ENCODE results near the gene DDOST.
"Not testable (repeated sequence)": the region's sequence is repeated elsewhere in the genome, so short reads cannot be mapped to it uniquely, and the experiment has no call there.

DDOST gene

GRCh38 chr1:20691872-20692271, 30.7 kb upstream of the DDOST start:
- no peak for DNase-seq (ENCODE audit: low read depth)

DNA sequence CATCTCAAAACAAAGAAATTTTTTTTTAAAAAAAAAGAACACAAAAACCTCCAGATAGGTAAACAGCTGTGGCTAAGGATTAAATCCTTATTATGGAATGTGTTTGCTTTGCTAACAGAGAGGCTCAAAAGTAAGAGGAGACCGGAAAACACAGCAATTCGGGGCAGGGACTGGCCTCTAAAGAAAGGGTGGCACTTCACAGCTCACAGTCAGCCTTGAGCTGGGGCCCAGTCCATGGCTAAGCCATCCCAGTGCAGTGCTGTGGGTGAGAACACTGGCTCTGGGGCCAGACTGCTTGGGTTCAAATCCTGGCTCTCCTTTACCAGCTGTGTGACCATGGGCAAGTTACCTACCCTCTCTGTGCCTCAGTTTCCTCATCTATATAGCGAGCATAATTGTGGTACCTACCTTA, 28.5 kb upstream of the DDOST start:
- no peak for DNase-seq (ENCODE audit: low read depth)

DNA sequence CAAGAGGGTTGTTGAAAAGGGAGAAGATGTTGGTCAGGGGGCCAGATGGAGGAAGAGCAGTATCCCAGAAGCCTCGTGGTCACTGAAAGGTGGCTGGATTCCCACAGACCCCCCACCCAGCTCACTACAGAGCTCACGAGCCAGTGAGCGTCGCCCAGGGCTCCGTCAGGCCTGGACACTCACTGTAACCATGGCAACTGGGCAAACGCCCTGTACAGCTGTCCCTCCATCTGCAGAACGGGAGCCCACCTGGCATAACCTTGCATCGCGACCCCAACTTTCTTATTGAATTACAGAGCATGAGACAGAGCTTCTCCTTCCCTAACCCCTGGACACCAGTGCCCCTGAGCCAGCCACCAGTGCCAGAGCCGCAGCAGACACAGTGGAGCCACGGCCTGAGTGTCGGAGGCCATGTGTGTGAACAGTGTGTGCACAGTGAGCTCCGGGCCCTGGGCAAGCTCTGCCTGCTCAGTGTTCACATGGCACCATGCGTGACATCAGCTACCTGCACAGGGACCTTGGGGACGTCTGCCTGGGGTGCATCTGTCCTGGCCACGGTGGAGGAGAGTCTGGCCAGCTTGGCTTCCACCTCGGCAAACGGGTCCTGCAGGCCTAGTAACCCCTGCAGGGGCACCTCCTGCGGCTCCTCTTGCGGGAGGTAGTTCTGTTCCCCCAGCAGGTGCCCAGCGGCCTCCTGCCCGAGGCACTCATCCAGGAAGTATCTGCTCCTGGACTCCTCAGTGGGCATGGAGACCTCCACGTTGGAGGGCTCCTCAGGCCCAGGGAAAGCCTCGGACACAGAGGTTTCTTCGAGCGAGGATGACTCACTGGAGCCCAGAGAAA, 25.9 kb upstream of the DDOST start:
- no peak for DNase-seq (ENCODE audit: low read depth)

DNA sequence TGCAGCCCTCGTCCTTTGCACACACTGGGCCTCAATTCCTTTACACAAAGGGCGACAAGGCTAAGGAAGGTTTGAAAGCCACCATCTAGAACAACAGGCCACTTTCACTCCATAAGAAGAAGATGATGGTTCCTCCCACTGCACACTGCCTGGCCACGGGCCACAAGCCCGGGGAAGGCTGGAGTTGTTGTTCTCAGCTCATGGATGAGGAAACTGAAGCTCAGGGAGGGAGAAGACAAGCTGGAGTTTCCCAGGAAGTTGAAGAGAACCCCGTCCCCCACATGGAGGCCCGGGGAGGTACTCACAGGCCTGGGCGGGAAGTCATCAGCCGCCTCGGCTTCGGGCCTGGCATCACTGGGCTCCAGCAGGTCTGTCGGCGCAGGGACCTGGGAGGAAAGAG, 24.6 kb upstream of the DDOST start:
- DNase-seq (ENCODE audit: low read depth): no peak

- DNase-seq (ENCODE audit: low read depth): no peak
Observed at GRCh38 chr1:20685099-20685662, 24.0 kb upstream of the DDOST start.

DNA sequence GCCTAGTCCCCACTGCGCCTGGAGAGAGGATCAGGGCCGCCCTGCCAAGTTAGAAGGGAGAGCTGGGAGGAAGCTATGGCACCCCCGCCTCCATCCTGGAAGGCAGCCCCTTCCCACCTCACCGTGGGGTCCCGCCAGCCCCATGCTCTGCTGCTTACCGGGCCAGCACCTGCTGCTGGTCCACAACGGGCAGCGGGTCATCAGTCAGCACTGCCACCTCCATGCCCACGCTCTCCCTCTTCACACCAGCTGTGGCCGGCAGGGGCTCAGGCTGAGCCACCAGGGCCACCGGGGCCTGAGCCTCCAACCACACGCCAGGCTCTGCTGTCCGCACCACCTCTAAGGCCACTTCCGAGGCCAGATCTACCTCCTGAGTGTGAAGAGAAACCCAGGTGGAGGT, 23.5 kb upstream of the DDOST start:
- no peak for DNase-seq (ENCODE audit: low read depth)

DNA sequence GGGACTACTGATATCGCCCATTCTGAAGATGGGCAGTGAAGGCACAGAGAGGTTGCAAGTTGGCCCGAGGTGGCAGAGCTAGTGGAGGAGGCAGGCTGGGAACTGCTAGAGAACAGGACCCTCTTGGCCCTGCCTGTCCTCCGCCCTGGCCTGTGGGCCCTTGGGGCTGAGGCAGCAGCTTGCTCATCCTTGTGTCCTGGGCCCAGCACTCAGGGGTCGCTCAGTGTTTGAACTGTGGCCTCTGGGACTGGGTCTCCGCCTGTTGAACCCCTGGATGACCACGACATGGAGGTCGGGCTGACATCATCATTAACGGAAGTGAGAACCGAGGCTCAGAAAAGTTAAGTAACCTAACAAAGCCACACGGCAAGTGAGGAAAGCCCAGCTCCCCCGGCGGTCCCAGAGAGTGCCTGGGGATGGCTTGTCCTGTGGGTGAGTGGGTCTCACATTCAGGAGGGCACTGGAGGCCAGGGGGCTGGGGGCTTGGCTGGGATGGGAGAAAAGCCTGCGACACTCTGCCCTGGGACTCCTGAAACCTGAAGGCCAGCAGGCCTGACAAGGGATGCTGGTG, 23.0 kb upstream of the DDOST start:
- DNase-seq (ENCODE audit: low read depth): no peak

GRCh38 chr1:20683614-20684013, 22.4 kb upstream of the DDOST start:
- no peak for DNase-seq (ENCODE audit: low read depth)

DNA sequence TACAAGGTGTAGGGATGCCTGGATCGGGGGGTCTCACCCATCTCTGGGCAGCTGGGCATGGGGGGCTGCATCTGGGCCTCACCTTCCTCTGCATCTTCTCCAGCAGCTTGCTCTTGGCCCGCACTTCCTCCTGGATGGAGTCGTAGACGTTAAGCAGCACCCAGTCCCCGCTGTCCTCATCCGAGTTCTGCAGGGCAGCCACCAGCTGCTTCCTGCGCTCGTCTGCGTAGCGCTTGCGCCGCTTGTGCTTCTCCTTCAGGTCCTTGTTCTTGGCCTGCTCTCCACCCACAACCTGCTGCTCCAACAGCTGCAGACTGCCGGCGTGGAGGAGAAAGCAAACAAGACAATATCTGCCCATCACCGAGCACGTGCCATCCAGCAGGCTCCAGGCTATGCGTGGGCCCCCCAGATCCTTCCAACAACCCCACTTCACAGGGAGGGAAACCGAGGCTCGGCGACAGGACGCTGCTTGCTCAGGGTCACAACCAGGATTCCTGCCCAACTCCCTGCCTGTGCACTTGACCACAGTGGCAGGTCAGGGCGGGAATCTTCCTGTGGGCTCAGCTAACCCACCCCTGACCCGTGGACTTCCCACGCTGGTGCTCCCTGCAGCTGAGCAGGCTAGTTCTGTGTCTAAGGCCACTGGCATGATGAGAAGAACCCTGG, 21.5 kb upstream of the DDOST start:
- DNase-seq (ENCODE audit: low read depth): no peak

DNA sequence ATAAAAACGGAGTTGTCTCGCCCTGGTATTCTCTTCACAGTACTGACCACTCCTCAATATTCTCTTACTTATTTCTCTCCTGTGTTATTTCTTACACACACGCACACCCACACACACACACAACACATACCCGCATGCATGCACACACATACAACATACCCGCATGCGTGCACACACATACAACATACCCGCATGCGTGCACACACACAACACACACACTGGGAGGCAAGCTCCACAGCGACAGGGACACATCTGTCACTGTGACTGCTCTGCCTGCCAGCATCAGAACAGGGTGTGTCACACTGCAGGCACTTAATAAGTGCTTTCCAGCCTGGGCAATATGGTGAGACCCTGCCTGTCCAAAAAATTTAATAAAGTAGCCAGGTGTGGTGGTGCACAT, 20.8 kb upstream of the DDOST start:
- DNase-seq (ENCODE audit: low read depth): no peak

GRCh38 chr1:20680269-20680668, 19.1 kb upstream of the DDOST start:
- DNase-seq (ENCODE audit: low read depth): no peak

DNA sequence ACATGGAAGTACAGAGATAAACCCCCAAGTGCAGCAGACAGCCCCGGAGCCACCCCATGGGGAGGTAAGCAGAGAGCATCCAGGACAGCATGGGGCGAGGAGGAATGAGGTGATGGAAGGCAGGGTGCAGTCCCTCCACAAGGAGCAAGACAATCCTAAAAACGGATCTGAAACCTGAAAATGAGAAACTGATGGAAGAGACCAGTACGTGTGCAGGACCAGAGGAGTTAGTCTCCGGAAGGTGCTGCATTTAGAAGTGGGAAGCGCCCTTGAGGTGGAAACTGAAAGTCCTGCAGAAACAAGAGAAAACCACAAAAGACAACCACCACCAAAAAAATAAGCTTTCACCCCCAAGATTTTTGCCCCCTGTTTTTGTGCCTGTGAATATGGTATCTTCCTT, 17.4 kb upstream of the DDOST start:
- DNase-seq (ENCODE audit: low read depth): no peak

DNA sequence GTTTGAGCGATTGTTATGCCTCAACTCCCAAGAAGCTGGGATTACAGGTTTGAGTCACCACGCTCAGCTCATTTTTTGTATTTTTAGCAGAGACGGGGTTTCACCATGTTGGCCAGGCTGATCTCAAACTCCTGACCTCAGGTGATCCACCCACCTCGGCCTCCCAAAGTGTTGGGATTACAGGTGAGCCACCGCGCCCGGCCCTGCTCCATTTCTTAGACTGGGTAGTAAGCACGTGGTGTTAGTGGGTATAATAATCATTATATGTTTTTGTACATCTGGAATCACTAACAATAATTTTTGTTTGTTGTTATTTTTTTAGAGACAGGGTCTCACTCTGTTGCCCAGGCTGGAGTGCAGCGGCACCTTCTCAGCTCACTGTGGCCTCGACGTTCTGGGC, 12.5 kb upstream of the DDOST start:
- DNase-seq (ENCODE audit: low read depth): not testable (repeated sequence)

DNA sequence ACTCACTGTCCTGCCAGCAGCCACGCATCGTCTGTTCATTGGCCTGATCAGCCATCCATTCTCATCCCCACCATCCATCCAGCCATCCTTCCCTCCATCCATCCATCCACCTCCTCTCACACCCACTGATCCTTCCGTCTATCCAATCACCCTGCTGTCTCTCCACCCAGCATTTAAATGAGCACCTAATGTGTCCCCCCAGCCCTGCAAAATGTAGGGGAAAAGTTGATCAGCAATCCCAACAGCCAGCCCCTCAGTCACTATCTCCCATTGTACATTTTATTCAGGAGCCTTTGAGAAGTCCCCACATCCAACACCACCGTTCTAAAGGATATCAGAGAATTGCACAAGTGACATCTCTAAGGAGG, 11.1 kb upstream of the DDOST start:
- no peak for DNase-seq (ENCODE audit: low read depth)

GRCh38 chr1:20670936-20671335, 9.8 kb upstream of the DDOST start:
- no peak for DNase-seq (ENCODE audit: low read depth)

- no peak for DNase-seq (ENCODE audit: low read depth)
Observed at GRCh38 chr1:20668581-20668980, 7.4 kb upstream of the DDOST start.

GRCh38 chr1:20666804-20667203, 5.6 kb upstream of the DDOST start:
- DNase-seq (ENCODE audit: low read depth): no peak

GRCh38 chr1:20666146-20666545, 5.0 kb upstream of the DDOST start:
- DNase-seq (ENCODE audit: low read depth): no peak

- no peak for DNase-seq (ENCODE audit: low read depth)
Observed at GRCh38 chr1:20665726-20666125, 4.6 kb upstream of the DDOST start.

- DNase-seq (ENCODE audit: low read depth): no peak
Observed at GRCh38 chr1:20663969-20664715, 3.0 kb upstream of the DDOST start.

GRCh38 chr1:20663365-20663764, 2.2 kb upstream of the DDOST start:
- no peak for DNase-seq (ENCODE audit: low read depth)

DNA sequence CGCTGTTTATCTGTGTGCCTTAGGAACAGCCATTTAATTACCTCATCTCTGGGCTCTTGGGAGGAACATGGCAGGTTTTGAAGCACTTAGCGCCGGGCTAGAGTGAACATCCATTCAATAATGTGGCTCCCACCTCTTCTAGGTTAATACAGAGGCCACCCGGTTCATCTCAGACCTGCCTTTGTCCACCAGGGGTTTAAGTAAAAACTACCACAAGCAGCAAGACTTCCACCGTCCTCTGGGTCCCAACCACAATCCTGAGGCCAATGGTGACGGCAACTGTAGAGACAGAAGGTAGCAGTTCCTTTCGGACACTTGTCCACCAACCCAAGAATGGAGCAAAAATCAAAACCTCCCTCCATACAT, 924 bp upstream of the DDOST start:
- no peak for DNase-seq (ENCODE audit: low read depth)

DNA sequence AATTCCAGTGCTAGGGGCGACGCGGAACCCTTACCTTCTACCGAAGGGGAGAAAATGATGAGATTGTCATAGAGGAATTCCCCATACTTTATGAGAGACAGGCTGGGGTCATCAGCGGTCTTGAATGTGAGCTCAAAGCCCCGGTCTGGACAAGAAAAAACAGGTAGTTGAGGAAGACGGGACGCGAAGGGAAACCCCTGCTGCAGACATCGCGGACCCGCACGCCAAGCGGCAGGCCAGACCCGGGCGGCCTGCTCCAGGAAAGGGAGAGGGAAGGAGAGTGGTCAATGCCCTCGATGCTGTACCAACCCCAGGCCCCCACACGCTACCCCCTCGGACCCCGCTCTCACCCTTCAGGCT, 342 bp downstream of the DDOST start:
- DNase-seq (ENCODE audit: low read depth): no peak
